HG03095 (cell line): ENCODE results near the gene PTX3.

Experiments used
- ATAC-seq: cut with Tn5 transposase; IDR thresholded peaks from one replicate; pipeline ENCODE4 v1.9.1; 2021; ENCODE audit warnings: moderate library complexity; ENCODE audit not compliant: unreplicated experiment

PTX3 gene

DNA sequence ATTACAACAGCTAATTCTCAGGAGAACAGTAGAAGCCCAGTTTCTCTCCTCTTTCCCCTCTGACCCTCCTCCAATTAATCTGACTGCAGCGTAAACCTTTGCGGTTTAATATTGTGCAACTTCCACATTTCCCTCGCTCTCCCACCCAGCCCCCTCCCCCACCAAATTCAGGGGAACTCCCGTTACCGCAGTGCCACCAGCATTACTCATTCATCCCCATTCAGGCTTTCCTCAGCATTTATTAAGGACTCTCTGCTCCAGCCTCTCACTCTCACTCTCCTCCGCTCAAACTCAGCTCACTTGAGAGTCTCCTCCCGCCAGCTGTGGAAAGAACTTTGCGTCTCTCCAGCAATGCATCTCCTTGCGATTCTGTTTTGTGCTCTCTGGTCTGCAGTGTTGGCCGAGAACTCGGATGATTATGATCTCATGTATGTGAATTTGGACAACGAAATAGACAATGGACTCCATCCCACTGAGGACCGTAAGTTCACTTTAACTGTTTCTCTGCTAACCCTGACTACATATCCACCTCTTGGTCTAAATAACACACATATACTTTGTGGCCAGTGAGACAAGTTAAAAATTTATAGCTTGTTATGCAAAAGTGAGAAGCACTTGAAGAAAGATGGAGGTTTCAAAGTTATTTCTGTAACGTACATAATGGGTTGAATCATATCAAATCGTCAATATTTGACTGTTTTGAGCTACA lies at the start of gene PTX3:
TSS of gene PTX3 (plus strand) at position 268 of the 709 bp plus-strand sequence. CDS start at position 352, 84 bp downstream.
- ATAC-seq: no peak

GRCh38 chr3:157387708-157388435 lies 48.8 kb upstream of the PTX3 start:
- ATAC-seq: no peak

- no peak for ATAC-seq
These were observed 47.7 kb upstream of the PTX3 start for GRCh38 chr3:157388976-157389375.

- ATAC-seq: no peak
These were observed 45.7 kb upstream of the PTX3 start for GRCh38 chr3:157390713-157391515.

DNA sequence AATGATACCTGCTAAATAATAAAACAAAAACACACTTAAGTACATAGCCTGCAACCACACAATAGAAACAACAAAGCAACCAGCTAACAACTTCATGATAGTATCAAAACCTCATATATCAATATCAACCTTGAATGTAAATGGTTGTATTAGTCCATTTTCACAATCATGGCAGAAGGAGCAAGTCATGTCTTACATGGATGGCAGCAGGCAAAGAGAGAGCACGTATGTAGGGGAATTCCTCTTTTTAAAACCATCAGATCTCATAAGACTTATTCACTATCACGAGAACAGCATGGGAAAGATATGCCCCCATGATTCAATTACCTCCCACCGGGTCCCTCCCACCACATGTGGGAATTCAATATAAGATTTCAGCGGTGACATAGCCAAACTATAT lies 44.5 kb upstream of the PTX3 start:
- no peak for ATAC-seq

DNA sequence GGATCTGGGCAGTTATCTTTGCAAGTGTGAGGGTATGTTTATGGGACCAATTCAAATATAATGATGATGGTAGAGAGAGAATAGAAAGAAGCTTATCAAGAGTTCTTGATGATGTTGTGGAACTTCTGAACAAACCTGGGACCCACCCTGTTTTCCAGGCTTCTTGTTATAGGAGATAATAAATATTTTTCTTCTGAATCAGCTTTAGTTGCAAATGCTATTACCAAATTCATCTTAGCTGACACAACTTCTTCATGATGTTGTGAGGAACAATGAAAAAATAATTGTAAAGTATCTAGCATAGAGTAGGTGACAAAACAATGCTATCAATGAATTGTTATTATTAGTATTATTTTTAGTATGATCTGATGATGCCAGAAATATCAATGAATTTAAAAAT lies 43.5 kb upstream of the PTX3 start:
- ATAC-seq: no peak

GRCh38 chr3:157394411-157394810 lies 42.2 kb upstream of the PTX3 start:
- no peak for ATAC-seq

GRCh38 chr3:157398598-157398997 lies 38.1 kb upstream of the PTX3 start:
- no peak for ATAC-seq

GRCh38 chr3:157404381-157404780 lies 32.3 kb upstream of the PTX3 start:
- ATAC-seq: no peak

DNA sequence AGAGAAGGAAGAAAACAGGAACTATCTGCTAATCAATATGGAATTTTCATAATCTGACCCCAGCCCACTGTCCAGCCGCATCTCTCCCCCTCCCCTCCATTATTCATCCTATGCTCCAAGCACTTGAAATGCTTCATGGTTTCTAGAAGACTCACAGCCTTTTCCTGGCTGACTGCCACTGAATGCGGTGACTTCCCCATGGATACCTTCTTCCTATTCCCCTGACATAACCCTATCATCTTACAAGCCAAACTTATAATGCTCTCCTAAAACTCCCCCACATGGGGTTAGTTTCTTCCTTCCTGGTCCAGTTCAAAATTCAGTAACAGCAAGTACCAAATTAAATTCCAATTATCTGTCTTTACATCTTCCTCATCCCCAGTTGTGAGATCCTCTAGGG lies 31.2 kb upstream of the PTX3 start:
- no peak for ATAC-seq

- ATAC-seq: no peak
These were observed 30.3 kb upstream of the PTX3 start for GRCh38 chr3:157406394-157406793.

DNA sequence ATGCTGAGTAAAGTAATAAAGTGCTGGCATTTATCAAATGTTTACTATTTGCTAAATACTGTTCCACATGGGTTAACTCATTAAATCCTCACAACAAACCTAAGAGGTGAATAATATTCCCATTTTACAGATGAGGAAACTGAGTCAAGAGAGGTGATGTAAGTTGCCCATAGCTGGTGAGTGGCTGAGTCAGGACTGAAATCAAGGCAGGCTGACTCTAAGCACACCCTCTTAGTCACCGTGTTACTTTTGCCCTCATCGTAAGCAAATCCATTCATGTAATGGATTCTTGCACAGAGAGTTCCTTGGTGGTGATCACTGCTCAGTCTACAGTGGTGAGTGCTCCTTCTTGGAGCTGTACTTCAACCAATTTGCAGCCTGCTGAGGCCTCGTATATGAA lies 28.9 kb upstream of the PTX3 start:
- ATAC-seq: no peak

DNA sequence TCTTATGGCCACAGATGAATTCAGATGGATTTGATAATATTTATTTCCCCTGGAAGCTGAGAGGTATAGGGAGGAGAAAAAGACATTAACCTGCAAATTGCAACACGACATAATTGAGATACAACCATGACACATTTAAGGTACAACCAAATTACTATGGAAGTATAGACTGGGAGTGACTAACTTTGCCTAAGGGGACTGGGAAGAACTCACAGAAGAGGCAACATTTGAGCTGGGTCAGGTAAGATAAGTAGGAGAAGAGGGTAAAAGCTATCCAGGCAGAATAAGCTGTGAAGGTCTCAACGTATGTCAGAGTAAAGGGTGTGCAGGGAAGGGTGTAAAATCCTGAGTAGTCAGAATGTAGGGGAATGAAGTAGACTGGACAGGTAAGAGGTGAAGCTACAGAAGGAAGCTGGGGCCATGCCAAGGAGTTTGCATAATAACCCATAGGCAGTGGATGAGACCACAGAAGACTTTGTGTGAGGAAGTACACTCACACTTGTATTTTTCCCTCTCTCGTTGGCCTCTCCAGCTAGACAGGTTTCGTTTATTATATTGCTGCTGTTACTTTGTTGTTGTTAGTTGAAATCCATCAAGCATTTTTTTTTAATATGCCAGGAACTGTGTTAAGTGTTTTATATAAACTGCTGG lies 28.0 kb upstream of the PTX3 start:
- ATAC-seq: no peak

GRCh38 chr3:157409516-157409915 lies 27.1 kb upstream of the PTX3 start:
- ATAC-seq: no peak

- no peak for ATAC-seq
These were observed 25.7 kb upstream of the PTX3 start for GRCh38 chr3:157410945-157411344.

GRCh38 chr3:157412323-157412855 lies 24.3 kb upstream of the PTX3 start:
- ATAC-seq: no peak

DNA sequence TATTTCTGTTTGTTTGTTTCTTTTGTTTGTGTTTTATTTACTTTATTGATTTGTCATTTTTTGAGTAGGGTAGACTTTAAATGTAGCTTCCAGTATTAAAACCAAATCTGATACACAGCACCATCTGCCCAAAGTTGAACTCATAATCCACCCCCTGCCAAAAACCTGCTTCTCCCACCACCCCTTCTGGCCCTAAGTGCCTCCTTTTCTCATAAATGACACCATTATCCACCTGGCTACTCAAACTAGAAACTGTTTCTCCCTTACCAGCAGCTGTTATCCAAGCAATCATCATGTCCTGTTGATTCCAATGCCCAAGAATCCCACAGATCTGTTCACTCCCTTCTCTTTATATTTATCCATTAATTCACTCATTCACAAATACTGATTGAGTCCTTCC lies 21.8 kb upstream of the PTX3 start:
- ATAC-seq: no peak

DNA sequence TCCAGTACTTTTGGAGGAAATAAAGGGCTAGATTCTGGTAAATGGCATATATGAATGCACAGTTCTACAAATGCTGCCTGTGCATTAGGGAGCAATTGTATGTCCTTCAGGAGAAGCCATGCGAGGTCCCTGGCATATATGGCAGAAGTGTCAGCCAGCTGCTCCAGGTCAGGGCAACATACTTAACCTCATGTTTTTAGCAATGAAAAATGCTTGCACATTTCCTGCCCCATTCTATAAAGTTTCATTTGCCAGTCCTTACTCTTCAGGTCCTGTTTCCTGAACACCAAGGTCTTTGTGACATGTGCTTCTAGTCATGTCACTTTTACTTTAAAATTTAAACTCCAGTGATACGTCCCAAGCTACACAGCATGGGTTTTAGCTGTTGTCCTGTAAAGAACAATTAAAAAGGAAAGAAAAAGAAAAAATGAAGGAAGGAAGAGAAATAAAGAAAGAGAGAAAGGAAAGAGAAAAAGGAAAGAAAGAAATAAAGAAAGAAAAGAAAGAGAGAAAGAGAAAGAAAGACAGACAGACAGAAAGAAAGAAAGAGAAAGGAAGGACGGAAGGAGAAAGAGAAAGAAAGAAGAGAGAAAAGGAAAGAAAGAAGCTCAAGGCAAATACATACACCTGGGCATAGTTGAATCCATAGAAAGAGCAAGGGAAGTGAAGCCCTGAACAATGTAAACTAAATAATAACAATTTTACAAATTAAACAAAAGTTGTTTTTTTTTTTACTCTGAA lies 20.1 kb upstream of the PTX3 start:
- ATAC-seq: no peak

DNA sequence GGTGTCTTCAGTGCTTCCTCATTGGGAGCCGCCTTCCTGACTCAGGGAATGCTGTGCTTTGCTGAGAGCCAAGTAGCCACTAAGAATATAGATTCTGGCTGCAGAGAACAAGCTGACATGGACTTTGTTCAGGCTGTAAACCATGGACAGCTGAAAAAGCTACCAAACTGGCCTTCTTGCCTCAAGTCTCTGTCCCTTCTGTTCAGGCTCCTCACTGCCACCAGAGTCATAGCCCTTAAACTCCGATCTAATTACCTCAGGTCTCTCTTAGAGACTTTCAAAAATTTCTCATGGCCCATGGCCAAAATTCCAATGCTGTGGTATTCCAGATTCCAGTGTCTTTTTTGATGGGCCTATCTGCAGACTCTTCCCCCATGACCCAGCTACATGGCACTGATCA lies 19.4 kb upstream of the PTX3 start:
- no peak for ATAC-seq

GRCh38 chr3:157418104-157418503 lies 18.5 kb upstream of the PTX3 start:
- no peak for ATAC-seq
